HG03439 (cell line): Measurements from ENCODE around the gene WDHD1.
"Not testable (repeated sequence)": the region's sequence is repeated elsewhere in the genome, so short reads cannot be mapped to it uniquely, and the experiment has no call there.

Source experiments
- ATAC-seq: cut with Tn5 transposase; IDR thresholded peaks from one replicate; pipeline ENCODE4 v1.9.1; 2021; ENCODE audit warnings: mild to moderate bottlenecking, moderate library complexity; ENCODE audit not compliant: unreplicated experiment

Gene WDHD1

GRCh38 chr14:54955143-54955542 is 71.8 kb downstream of the WDHD1 start:
- ATAC-seq, result no peak

DNA sequence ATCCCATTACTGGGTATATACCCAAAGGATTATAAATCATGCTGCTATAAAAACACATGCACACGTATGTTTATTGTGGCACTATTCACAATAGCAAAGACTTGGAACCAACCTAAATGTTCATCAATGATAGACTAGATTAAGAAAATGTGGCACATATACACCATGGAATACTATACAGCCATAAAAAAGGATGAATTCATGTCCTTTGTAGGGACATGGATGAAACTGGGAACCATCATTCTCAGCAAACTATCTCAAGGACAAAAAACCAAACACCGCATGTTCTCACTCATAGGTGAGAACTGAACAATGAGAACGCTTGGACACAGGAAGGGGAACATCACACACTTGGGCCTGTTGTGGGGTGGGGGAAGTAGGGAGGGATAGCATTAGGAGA is 73.3 kb downstream of the WDHD1 start:
- ATAC-seq, result not testable (repeated sequence)

DNA sequence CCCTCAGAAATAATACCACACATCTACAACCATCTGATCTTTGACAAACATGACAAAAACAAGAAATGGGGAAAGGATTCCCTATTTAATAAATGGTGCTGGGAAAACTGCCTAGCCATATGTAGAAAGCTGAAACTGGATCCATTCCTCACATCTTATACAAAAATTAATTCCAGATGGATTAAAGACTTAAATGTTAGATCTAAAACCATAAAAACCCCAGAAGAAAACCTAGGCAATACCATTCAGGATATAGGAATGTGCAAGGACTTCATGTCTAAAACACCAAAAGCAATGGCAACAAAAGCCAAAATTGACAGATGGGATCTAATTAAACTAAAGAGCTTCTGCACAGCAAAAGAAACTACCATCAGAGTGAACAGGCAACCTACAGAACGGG is 74.1 kb downstream of the WDHD1 start:
- not testable (repeated sequence) for ATAC-seq

DNA sequence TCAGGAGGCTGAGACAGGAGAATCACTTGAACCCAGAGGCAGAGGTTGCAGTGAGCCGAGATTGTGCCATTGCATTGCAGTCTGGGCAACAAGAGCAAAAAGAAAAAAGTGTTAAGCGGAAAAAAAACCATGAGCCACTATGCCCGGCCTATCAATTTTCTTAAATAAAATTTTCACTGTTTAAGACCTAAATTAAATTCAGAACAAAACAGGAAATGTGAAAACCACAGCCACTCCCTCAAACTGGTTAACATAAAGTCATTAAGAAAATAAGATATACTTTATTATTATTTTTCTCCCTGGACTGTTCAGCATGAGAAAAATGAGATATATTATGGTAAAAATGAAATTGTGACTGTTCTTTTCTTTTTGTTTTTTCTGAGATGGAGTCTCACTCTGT is 79.7 kb downstream of the WDHD1 start:
- no peak for ATAC-seq

DNA sequence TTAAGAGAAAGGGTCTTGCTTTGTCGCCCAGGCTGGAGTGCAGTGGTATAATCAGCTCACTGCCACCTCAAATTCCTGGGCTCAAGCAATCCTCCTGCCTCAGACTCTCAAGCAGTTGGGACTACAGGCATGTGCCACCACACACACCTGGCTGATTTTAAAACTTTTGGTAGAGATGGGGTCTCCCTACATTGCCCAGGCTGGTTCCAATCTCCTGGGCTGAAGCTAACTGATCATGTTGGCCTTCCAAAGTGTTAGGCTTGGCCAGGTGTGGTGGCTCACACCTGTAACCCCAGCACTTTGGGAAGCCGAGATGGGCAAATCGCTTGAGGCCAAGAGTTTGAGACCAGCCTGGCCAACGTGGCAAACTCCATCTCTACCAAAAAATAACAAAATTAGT is 80.4 kb downstream of the WDHD1 start:
- ATAC-seq, result no peak

GRCh38 chr14:54944737-54945391 is 82.0 kb downstream of the WDHD1 start:
- ATAC-seq, result no peak

- no peak for ATAC-seq
Measured at GRCh38 chr14:54942913-54943312, 84.0 kb downstream of the WDHD1 start.

DNA sequence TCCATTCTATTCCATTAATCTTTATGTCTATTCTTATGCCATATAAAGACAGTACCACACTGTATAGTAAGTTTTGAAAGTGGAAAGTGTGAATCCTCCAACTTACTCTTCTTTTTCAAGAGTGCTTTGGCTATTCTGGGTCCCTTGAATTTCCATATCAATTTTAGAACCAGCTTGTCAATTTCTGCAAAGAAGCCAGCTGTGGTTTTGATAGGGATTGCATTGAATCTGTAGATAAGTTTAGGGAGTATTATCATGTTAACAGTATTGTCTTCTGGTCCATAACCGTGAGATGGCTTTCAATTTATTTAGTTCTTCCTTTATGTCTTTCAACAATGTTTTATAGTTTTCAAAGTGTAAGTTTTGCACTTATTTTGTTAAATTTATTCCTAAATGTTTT is 90.1 kb downstream of the WDHD1 start:
- no peak for ATAC-seq

DNA sequence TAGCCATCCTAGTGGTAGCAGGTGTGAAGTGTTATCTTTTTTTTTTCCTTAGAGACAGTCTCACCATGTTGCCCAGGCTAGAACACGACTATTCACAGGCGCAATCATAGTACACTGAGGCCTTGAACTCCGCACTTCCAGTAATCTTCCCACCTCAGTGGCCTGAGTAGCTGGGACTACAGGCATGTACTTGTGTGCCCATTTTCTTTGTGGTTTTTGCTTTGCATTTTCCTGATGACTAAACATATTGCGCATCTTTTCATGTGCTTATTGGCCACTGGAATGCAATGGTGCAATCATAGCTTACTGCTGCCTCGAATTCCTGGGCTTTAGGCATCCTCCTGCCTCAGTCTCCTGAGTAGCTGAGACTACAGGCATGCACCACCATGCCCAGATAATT is 90.9 kb downstream of the WDHD1 start:
- ATAC-seq, result no peak

DNA sequence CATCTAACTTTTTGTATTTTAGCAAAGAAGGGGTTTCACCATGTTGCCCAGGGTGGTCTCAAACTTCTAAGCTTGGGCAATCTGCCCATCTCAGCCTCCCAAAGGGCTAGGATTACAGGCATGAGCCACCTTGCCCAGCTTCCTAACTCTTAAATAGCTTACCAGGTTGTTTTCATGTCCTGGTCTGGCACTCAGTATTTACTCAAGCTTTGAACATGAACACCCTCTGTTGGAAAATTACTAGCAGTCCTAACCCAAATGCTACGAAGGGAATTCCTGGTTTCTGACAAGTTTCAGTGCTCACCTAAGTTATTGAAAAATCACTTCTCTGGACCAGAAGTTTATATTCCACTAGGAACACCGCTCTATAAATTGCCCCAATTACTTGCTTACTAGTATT is 91.8 kb downstream of the WDHD1 start:
- ATAC-seq, result no peak

DNA sequence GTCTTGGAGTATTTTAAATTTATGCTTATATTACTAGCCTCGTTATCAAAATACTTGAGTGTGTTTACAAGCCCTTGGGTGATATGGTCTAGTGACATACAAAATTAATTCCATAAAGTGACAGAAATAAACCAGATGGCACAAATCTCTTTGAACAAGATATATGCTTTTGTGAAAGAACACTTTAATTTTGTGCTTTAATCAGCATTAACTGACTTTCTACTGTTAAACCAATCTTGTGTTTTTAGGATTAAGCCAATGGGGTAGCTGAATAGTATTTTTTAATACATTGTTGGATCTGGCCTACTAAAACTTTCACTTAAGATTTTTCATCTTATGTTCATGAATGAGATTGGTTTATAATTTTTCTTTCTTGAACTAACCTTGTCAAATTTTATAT is 93.9 kb downstream of the WDHD1 start:
- no peak for ATAC-seq

DNA sequence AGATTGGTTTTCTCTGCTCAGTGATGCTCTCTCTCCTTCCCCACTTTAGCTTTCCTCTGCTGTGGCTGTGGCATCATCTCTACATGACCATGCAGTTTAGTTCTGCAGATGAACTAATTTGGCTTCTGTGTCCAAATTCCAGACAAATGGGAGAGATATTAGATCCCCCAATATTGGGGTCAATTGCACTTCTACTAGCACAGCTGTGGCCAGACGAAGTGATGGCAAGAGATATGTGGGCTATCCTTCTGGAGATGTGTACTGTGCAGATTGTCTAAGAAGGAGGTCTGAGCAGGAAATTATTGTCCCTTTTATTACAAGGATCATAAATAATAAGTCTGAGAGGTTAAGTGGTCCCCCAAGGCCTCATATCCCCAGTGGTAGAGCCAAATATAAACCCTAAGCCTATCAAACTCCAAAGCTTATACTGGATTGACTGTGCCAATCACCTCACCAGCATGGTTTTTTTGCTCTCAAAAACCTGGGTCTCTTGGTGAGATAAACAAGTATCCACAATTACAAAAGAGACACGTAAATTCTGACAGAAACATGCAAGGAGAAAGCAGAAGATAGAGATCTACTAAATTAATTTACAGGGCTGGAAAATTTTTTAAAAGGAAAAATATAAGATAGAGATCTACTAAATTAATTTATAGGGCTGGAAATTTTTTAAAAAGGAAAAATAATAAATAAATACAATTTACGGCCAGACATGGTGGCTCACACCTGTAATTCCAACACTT is 95.1 kb downstream of the WDHD1 start:
- no peak for ATAC-seq

GRCh38 chr14:54931101-54931500 is 95.8 kb downstream of the WDHD1 start:
- no peak for ATAC-seq

DNA sequence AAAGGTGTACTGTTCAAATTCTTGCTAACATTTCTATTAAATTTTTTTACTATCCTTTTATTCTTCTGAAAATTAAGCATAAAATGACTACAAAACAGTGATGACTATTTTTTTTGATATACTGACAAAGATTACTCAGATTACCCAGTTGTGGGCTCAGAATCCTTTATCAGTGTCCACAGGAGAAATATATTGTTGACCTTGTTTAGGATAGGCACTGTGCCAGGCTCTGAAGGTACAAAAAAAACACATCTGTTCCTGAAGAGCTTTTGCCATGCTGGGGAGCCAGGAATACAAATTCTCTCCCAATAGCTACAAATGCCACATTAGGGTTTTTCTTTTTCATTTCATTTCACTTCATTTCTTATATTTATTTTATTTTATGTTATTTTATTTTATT is 97.3 kb downstream of the WDHD1 start:
- no peak for ATAC-seq

DNA sequence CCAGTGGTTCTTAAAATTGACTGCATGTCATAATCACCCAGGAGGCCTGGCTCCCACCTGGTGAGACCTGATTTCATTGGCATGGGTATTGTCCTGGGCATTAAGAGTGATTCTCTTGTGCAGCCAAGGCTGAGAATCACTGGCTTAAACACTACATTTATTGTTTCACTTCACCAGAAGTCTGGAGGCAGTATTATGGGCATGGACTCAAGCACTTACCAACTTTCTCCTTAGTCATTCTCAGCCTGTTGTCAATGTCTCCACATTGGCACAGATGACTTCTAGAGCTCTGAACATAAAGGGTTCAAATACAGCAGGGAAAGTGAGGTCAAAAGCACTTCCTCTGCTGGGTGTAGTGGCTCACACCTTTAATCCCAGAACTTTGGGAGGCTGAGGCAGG is 98.7 kb downstream of the WDHD1 start:
- no peak for ATAC-seq

DNA sequence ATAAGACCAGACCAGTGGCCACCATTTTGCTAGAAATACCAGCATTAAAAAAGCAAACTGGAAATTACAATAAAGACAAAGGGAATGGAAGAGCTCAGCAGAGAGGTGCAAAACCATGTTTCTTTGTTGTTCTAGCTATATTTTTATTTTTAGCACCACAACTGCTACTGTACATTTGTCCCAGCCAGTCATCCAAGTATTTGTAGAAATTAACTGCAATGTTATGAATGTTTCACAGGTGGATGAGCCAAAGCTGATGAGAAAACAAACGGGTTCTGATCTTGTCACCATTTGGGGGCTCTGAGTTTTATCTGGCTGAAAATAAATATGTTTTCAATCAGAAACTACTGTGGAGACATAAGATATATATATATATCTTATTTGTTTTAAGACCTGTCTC is 99.3 kb downstream of the WDHD1 start:
- ATAC-seq, result no peak

DNA sequence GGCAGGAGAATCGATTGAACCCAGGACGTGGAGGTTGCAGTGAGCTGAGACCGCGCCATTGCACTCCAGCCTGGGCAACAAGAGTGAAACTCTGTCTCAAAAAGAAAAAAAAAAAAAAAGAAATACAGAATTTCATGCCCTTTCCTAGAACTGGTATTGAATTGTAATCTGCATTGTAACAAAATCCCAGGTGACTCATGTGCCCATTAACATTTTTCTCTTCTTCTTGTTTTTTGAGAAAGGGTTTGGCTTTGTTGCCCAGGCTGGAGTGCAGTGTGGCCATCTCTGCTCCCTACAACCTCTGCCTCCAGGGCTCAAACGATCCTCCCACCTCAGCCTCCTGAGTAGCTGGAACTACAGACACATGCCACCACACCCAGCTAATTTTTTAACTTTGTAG is 100.3 kb downstream of the WDHD1 start:
- ATAC-seq, result not testable (repeated sequence)

DNA sequence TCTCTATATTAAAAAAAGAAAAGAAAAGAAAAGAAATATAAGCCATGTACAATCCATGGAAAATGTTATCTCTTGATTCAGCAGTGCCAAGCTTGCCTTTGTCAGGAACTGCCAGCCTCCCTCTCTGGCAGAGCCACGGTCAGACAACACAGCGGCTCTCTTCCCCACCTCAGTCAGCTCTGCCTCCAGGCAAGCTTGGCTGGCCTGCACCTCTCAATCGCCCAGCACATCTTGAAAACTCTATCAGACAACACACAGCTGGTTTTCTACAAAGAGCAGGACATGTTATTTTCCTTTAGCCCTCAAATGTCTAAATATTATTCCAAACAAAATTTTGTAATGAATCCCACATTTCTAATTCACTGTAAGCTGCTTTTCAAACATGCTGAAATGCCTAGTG is 104.3 kb downstream of the WDHD1 start:
- no peak for ATAC-seq

DNA sequence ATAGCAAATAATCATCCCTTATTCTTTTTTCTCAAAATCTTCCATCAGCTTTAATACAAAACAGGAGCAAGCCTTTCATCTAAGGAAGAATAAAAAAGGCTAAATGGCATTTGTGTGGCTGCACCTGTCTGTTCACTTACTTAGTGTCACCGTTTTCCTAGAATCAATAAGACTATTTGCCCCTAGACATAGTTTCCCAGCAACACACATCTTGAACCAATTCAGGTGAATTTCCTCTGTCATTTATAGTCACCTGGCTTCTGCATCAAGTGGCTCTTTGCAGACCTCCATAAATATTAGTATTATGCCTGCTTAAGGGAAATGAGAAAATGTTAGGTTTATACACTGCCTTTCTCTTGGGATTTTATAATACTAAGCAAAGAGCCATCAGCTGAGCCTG is 106.8 kb downstream of the WDHD1 start:
- no peak for ATAC-seq

GRCh38 chr14:54919330-54919729 is 107.6 kb downstream of the WDHD1 start:
- no peak for ATAC-seq

DNA sequence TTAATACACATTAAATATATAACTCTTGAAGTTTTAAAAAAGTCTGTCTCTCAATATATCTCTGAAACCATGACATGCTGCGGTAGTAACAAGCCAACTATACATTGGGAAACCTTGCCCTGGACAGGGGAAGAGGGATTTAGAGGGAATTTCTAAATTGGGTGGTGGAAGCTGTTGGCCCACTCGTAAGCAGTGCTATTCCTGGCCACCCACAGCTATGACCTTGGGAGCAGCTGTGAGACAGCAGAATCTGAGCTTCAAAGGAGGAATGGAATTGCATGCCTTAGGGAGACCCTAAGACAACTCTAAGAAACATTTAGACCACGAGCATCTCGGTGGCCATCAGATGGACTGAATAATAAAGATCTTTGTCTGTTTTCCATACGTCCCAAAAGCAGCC is 108.5 kb downstream of the WDHD1 start:
- no peak for ATAC-seq

GRCh38 chr14:54916101-54916500 is 110.8 kb downstream of the WDHD1 start:
- no peak for ATAC-seq
